Cardiac muscle cell (in vitro differentiated cells and primary cell): Measurements from ENCODE around the gene DDI1. TPM values are rescaled to one million over a fixed set of nuclear protein-coding genes. Genes with fewer than 3 reads are reported as not detected.
A peak's percentile ranks its signal among the peaks of the same experiment; 100 is the strongest.

Source experiments
- DNase-seq, 2 donors: peaks; one replicate each; pipeline versions ENCODE4 v3.0.0 to v3.0.0-alpha.2; 2010 to 2017; ENCODE audit warnings: low read depth in 1 of 2, low spot score in 1 of 2
- H3K27ac ChIP-seq: fragments of 200-600 bp; sonication (generic); 2 replicates; pipeline ENCODE4 v1.5.1; 2016
- H3K27me3 ChIP-seq: fragments of 200-600 bp; sonication (generic); 2 replicates; pipeline ENCODE4 v1.6.0; 2016; ENCODE audit warnings: control low read depth
- H3K36me3 ChIP-seq: fragments of 200-600 bp; sonication (generic); 2 replicates; pipeline ENCODE4 v1.5.1; 2016; ENCODE audit warnings: control low read depth
- H3K4me1 ChIP-seq: fragments of 200-600 bp; sonication (generic); 2 replicates; pipeline ENCODE4 v1.8.1; 2017; ENCODE audit warnings: low read depth, mild to moderate bottlenecking, mixed run types
- H3K4me3 ChIP-seq: fragments of 200-600 bp; sonication (generic); 2 replicates; pipeline ENCODE4 v1.5.1; 2016; ENCODE audit warnings: mild to moderate bottlenecking
- H3K9me3 ChIP-seq: fragments of 200-600 bp; sonication (generic); 2 replicates; pipeline ENCODE4 v1.5.1; 2017; ENCODE audit warnings: low read depth, mild to moderate bottlenecking, control low read depth
- polyA plus RNA-seq: library from polyadenylated mRNA; unstranded; fragments of >200 nt; fragmentation: Nextera tagmentation; extraction: Ambion mirVana; gene quantifications from 2 replicates; pipeline ENCODE4 v1.2.1, GENCODE V29; 2016
- total RNA-seq: library from RNA; depleted of rRNA; stranded (reverse); fragments of >200 nt; gene quantifications from 2 replicates; pipeline ENCODE4 v1.2.3, GENCODE V29; 2016
- TF ChIP-seq, protein P1 (sequence below): IDR thresholded peaks from 2 replicates; pipeline ENCODE4 v1.5.1; 2012; ENCODE audit warnings: low read depth, mild to moderate bottlenecking, low read length

Gene DDI1
- total and polyA plus RNA-seq, 2 experiments from 2014 or later = 2.8 TPM; not detected in 1

DNA sequence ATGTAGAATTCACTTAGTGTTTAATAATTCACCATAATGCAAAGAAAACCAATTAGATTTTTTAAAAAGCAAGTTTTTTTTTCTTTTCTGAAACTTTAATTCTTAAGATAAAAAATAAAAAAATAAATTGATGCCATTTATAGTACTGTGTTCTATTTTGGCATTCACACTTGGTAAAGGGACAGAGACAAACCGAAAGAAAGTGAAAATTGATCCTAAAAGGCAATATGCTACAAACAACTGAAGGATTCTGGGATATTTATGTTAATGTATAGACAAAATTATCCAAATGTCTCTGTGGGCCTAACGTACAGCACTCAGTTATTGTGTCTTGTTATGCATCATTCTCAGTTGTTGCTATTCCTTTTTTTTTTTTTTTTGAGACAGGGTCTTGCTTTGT lies 41.9 kb upstream of the DDI1 start:
- Histone ChIP-seq H3K36me3 (peaks cover 16% of the 10 kb centered on the region), H3K9me3 (no peaks in the 10 kb centered on the region), H3K4me3 (no peak overlapping the region), H3K4me1 (no peaks in the 10 kb centered on the region), H3K27me3 (no peaks in the 10 kb centered on the region), H3K27ac (no peak overlapping the region)
- DNase-seq = no peak
- TF ChIP-seq, protein P1, sequence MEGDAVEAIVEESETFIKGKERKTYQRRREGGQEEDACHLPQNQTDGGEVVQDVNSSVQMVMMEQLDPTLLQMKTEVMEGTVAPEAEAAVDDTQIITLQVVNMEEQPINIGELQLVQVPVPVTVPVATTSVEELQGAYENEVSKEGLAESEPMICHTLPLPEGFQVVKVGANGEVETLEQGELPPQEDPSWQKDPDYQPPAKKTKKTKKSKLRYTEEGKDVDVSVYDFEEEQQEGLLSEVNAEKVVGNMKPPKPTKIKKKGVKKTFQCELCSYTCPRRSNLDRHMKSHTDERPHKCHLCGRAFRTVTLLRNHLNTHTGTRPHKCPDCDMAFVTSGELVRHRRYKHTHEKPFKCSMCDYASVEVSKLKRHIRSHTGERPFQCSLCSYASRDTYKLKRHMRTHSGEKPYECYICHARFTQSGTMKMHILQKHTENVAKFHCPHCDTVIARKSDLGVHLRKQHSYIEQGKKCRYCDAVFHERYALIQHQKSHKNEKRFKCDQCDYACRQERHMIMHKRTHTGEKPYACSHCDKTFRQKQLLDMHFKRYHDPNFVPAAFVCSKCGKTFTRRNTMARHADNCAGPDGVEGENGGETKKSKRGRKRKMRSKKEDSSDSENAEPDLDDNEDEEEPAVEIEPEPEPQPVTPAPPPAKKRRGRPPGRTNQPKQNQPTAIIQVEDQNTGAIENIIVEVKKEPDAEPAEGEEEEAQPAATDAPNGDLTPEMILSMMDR = no peak

DNA sequence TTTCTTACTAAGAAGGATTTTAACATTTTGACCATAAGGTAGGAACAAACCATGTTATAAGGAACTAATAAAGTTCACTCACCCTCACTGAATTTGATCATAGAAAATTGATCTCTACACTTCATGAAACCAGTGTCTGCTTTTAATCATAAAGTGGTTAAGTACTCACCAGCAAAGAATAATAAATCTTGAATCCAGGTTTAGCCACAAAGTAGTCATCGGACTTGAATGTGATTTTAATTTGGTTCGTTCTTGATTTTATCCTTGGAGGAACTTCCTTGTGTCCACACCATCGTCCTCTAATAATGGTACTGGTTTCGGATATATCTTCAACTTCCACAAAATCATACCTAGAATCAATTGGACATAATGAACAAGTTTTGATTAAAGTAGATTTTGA lies 40.5 kb upstream of the DDI1 start:
- Histone ChIP-seq H3K36me3 (peaks cover 16% of the 10 kb centered on the region), H3K4me1 (no peaks in the 10 kb centered on the region), H3K27ac (no peak overlapping the region), H3K4me3 (no peak overlapping the region), H3K9me3 (no peaks in the 10 kb centered on the region), H3K27me3 (no peaks in the 10 kb centered on the region)
- no peak for DNase-seq
- TF ChIP-seq, protein P1 = no peak

DNA sequence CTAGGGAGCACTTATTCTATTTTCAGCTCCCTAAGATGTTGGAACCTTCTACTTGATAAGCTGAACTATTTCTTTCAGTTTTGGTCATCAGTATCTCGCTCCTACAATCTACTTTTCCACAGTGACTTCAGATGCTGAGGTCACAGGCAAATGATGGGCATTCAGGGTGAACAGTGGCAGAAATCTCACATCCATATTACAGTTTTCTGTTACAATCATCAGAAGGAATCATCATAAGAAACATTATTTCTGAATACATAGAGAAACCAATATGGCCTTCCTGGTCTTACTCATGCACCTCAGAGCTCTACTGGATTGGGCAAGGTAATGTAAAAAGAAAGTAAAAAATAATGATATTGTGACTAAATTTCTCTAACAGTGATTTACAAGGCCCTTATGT lies 39.4 kb upstream of the DDI1 start:
- TF ChIP-seq, protein P1 = no peak
- Histone ChIP-seq H3K36me3 (peaks cover 16% of the 10 kb centered on the region), H3K4me1 (no peaks in the 10 kb centered on the region), H3K4me3 (no peak overlapping the region), H3K27me3 (no peaks in the 10 kb centered on the region), H3K9me3 (no peaks in the 10 kb centered on the region), H3K27ac (no peak overlapping the region)
- DNase-seq = no peak

DNA sequence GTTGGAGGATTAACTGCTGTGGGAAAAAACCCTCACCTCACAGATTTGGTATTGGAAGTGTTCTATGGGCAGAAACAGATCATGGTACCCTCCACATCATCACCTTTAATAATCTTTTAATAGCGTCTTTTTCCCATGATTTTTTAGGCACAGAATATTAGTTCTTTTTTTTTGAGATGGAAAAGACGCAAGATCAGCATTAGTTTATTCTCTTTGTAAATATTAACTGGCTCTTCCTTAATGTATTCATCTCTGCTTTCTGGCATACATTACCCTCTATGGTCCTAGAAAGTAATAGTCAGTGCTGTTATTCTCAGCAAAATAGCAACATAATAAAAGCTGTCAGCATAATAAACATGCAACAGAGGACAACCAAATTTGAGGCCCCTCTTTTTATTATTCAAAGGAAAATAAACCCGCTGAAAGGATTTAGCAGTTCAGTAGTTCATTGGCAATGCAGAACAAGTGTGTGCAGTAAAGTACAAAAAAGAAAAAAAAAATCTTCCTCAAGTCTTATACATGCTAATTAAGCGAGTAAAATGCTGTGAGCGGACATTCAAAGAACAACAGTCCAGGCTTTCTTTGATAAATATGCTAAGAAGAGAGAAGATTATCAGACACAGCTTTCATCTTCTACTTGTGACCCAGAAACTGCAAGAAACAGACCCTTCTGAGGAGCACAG lies 37.5 kb upstream of the DDI1 start:
- Histone ChIP-seq H3K9me3 (no peaks in the 10 kb centered on the region), H3K4me3 (no peak overlapping the region), H3K36me3 (peaks cover 16% of the 10 kb centered on the region)

DNA sequence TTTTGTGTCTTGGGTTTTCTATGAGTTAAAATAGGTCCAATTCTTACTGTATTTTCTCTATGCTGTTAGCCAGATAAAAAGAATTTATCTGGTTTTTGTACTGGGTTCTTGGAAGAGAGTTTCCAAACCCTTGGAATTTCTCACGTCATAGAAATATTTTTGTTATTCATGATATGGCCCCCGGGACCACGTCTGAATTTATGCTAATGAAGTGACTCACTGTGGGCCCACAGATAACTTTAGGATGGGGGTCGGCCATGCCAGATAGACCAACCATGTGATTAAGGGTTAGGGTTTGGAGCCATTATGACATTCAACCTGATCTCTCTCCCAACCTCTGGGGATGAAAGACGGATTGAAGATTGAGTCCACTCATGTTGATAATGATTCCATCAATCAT lies 35.6 kb upstream of the DDI1 start:
- TF ChIP-seq, protein P1 = no peak
- no peak overlapping the region for H3K27ac ChIP-seq
- H3K4me1 ChIP-seq = peaks cover 15% of the 10 kb centered on the region
- DNase-seq = peak in 1 of 2 donors; percentile 93
- no peaks in the 10 kb centered on the region for H3K9me3 ChIP-seq
- H3K27me3 ChIP-seq = no peaks in the 10 kb centered on the region
- no peak overlapping the region for H3K4me3 ChIP-seq
- H3K36me3 ChIP-seq = peaks cover 4% of the 10 kb centered on the region

More for the DNA sequence above, 37.5 kb upstream of the DDI1 start:
- Histone ChIP-seq H3K27ac (no peak overlapping the region), H3K27me3 (no peaks in the 10 kb centered on the region), H3K4me1 (peaks cover 11% of the 10 kb centered on the region)
- TF ChIP-seq, protein P1 = no peak
- no peak for DNase-seq
